HG03108 (cell line): Measurements from ENCODE around the gene THUMPD3.
A peak's percentile ranks its signal among the peaks of the same experiment; 100 is the strongest.

Experiments
- ATAC-seq: cut with Tn5 transposase; IDR thresholded peaks from one replicate; pipeline ENCODE4 v1.9.1; 2021; ENCODE audit warnings: moderate library complexity; ENCODE audit not compliant: unreplicated experiment

The THUMPD3 gene

DNA sequence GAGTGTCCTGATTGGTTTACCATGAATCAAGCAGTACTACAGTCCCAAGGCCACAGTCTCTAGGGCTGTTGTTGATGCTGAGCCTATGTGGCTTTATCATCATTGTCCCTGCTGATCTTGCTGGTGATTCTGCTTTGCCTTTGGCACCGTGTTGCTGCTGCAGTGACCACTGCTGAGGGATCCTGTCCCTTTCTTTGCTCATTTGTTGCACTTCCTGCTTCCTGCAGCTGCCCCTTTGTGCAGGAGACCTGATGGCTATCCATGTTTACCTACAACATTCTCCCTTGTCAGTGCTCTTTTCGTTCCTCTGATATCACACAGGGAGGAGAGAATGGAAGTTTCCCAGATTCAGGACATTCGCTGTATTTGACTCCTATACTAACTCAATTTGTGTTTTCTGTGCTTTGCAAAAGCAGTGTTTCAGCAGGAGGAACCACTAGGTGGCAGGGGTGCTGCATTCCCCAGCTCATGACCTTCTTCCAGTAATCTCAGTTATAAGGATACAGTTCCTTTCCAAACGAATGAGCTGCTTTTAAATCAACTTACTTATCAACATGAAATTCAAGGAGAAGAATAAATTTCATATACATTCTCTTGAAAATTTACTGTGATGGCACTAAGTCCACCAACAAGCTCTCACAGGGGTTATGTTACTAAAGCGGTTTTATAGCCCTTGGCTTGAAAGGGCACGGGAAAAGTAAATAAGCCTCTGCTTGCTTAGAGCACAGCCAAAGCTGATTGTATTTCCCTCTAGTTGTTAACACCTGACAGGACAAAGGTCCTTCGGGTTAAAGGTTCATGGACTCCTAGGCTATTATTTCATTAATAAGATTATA lies 9.7 kb upstream of the THUMPD3 start:
- ATAC-seq, result no peak

DNA sequence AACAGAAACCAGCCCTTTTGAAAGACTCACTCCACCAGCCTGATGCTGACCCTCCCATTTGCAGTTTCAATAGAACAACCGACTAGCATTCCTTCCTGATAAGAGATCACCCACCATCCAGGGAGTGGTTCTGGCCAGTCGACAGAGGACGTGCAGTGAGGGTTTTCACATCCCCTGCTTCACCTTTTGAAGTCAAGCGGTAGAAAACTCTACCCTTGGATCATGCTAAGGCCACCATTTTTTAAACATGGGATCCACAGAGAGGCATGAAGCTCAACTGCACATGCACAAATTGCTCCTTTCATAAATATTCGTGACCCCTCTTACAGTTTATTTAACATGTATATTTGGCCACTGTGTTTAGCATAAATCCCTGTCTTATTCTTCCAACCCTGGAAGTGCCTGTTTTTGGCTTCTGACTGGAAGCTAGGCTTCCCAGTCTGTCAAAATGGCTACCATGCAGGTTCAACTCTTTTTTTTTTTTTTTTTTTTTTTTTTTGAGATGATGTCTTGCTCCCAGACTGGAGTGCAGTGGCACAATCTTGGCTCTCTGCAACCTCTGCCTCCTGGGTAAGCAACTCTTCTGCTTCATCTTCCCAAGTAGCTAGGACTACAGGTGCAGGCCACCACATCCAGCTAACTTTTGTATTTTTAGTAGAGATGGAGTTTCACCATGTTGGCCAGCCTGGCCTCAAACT lies 1.0 kb upstream of the THUMPD3 start:
- ATAC-seq, result no peak

DNA sequence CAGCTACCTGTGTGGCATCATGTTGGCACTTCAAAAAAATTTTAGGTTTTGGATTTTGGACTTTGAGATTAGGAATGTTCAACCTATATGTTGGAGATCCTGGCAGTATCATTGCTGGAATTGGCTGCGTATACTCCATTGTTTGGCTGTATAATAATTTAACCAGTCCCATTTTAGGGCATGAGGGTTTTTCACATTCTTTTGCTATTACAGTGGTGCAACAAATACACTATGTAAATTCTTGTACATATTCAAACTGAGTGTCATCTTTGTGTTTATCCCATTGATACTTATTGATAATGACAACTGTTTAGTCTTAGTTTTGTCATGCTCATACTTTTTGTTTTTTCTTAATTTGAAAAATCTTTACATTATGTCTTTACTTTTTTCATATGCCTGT lies 6.7 kb downstream of the THUMPD3 start:
- no peak for ATAC-seq

- no peak for ATAC-seq
These were observed 10.6 kb downstream of the THUMPD3 start for GRCh38 chr3:9373465-9373864.

DNA sequence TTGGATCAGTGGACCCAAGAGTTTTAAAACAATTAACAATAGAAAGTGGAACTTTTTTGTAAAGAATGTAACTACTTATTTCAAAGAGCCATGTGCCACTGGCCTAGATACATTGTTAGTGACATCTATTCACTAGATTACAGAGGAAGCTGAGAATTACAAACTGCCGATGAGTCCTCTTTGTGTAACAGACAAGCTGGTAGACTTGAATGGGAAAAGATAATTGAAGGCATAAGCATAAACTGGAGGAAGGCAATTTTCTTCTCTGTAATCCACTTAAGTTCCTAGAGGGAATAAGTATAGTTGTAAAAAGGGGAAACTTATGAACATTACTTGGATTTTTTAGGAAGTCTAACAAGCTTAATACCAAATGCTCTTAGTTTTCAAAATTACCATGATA lies 15.1 kb downstream of the THUMPD3 start:
- no peak for ATAC-seq

DNA sequence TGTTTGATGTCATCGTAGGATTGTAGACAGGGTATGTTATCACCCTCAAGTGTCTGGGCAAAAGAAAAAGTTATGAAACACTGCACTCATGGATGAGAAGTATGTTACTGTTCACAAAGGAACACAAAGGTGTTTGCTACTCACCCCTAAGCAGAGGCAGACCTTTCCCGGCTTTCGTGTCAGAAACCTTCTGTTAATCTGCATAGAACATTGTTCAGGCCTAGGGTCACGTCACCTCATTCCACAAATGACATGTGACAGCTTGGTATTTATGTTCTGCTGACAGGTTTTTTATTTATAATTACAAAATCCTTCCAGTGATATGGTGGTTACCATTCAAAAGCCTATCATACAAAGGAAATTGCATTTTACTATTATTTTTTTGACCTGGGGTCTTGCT lies 16.5 kb downstream of the THUMPD3 start:
- no peak for ATAC-seq

DNA sequence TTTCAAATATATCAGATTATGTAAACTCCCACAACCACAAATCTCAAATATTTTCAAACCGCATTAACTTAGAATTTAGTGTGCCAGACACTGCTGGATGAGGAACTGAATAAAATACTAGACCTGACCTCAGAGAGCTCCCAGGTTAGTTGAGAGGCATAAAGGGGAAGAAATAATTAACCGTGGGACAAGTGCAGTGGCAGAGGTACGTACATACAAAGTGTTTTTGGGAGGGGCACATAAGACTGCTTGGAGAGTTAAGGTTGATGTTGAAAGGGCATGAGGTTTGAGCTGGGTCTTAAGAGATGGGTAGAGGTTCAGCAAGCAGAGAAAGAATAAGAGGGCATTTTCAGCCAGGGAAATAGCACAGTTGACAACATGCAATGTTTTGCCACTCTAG lies 17.2 kb downstream of the THUMPD3 start:
- ATAC-seq, result no peak

GRCh38 chr3:9384141-9384828 lies 21.4 kb downstream of the THUMPD3 start:
- no peak for ATAC-seq

GRCh38 chr3:9385187-9386077 lies 22.6 kb downstream of the THUMPD3 start:
- no peak for ATAC-seq

DNA sequence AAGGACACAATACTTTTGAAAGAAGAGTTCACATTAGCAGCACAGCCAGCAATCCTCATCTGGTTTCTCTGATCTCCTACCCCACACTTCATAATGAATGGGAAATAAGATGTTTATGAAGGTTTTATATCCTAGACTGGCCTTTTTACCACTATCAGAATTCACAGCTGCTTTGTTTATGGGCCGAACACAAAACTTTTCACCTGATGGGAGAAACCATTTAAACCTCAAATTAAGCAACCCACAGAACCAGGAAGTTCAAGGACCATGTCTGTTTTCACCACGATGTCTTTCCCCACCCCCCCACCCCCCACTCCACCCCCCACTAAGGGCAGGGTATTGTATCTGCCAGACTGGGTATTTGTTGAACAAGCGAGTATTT lies 23.2 kb downstream of the THUMPD3 start:
- ATAC-seq, result no peak

DNA sequence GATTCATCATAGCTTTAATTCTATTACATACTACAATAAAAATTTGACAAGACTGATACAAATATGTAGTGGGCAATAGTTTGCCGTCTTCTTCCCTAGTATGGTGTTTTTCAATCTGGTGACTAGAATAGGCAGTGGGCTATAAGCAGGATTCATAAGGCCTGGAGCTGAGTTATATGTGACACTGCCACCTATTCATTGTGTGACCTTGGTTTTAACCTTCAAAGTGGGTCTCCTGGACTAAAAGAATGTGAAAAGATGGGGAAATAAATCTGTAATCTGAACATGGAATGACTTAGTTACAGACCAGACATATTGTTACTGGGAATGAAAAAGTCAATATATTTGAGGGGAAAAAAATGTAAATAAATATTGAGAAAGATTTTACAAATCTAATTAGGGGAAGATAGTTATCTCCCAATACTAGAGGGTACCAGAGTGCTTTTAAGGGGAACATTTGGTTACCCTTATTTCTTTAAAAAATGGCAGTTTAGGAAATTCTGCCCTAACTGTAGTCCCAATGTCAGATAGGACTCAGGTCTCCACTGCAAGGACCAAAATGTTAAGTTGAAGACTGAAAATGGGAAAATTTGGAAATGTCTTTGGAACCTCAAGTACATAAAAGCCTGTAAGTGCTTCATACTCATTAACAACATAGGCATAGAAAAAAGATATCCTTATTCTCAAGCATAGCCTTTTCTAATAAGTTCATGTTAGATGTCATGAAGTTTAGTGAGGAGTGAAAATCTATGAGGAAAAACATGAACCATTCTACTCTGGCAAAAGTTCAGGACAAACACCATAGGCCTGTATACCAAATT lies 23.9 kb downstream of the THUMPD3 start:
- no peak for ATAC-seq

GRCh38 chr3:9387322-9387655 lies 24.4 kb downstream of the THUMPD3 start:
- no peak for ATAC-seq

- no peak for ATAC-seq
These were observed 25.3 kb downstream of the THUMPD3 start for GRCh38 chr3:9388142-9388541.

- no peak for ATAC-seq
These were observed 25.9 kb downstream of the THUMPD3 start for GRCh38 chr3:9388562-9389272.

- no peak for ATAC-seq
These were observed 27.5 kb downstream of the THUMPD3 start for GRCh38 chr3:9390265-9390888.

- no peak for ATAC-seq
These were observed 29.2 kb downstream of the THUMPD3 start for GRCh38 chr3:9392041-9392440.

GRCh38 chr3:9395570-9396300 lies 32.9 kb downstream of the THUMPD3 start:
- ATAC-seq, result no peak

GRCh38 chr3:9396301-9396631 lies 33.4 kb downstream of the THUMPD3 start:
- peak; percentile 27 for ATAC-seq
